CD4-positive, alpha-beta T cell (primary cell): ENCODE results near the gene SLC50A1. TPM values are rescaled to one million over a fixed set of nuclear protein-coding genes. Genes with fewer than 3 reads are reported as not detected.

Experiments
- ATAC-seq: fragments of 200-7000 bp; cut with Tn5 transposase; one replicate; pipeline ENCODE4 v1.10.0; 2022; ENCODE audit warnings: mild to moderate bottlenecking; ENCODE audit not compliant: poor library complexity
- CTCF ChIA-PET: fragments of 350-600 bp; sonication (Branson Sonifier 250); formaldehyde crosslinking; loops from one replicate; lab custom pipeline; 2021; ENCODE audit warnings: antibody characterized with exemption, inconsistent platforms; lab: Charles Lee
- POLR2A ChIA-PET: fragments of 350-600 bp; sonication (Branson Sonifier 250); formaldehyde crosslinking; loops from one replicate; lab custom pipeline; 2021; ENCODE audit warnings: antibody characterized with exemption, inconsistent platforms; lab: Charles Lee
- DNase-seq, 14 experiments: peaks; one replicate each; pipeline ENCODE4 v3.0.0-alpha.2; 2013 to 2020; ENCODE audit warnings: mixed read lengths in 2 of 14
- H3K27ac ChIP-seq, 2 donors: one replicate each; pipeline versions ENCODE4 v1.5.1 to v1.7.0; 2013; ENCODE audit warnings: low read length in 2 of 2, low read depth in 1 of 2, mild to moderate bottlenecking in 1 of 2
- H3K27me3 ChIP-seq, 2 experiments: 1 replicate in 1 of 2; 2 replicates in 1 of 2; pipeline versions ENCODE4 v1.6.1 to v1.7.0; 2013; ENCODE audit warnings: low read length in 2 of 2, control low read depth in 1 of 2, mild to moderate bottlenecking in 1 of 2, moderate library complexity in 1 of 2; ENCODE audit not compliant: insufficient read depth in 2 of 2, control insufficient read depth in 1 of 2
- H3K36me3 ChIP-seq: one replicate; pipeline ENCODE4 v1.6.1; 2013; ENCODE audit warnings: low read length, control low read depth; ENCODE audit not compliant: insufficient read depth
- H3K4me1 ChIP-seq: one replicate; pipeline ENCODE4 v1.6.1; 2013; ENCODE audit warnings: low read length, control low read depth; ENCODE audit not compliant: insufficient read depth
- H3K4me3 ChIP-seq: one replicate; pipeline ENCODE4 v1.5.1; 2013; ENCODE audit warnings: mild to moderate bottlenecking, low read length, moderate library complexity
- H3K9me3 ChIP-seq, 2 experiments: 1 replicate in 1 of 2; 2 replicates in 1 of 2; pipeline versions ENCODE4 v1.6.1 to v1.7.0; 2013; ENCODE audit warnings: low read length in 2 of 2, mild to moderate bottlenecking in 2 of 2, control low read depth in 1 of 2, moderate library complexity in 1 of 2; ENCODE audit not compliant: control insufficient read depth in 1 of 2, insufficient read depth in 1 of 2
- H3K27ac Mint-ChIP-seq: one replicate; pipeline ENCODE4 v1.8.0; 2020; ENCODE audit warnings: mixed read lengths
- H3K27me3 Mint-ChIP-seq: one replicate; pipeline ENCODE4 v1.8.0; 2021; ENCODE audit warnings: mixed read lengths
- H3K36me3 Mint-ChIP-seq: one replicate; pipeline ENCODE4 v1.8.0; 2021; ENCODE audit warnings: low read depth, mixed read lengths
- H3K4me1 Mint-ChIP-seq: one replicate; pipeline ENCODE4 v1.8.0; 2021; ENCODE audit warnings: low read depth, mixed read lengths
- H3K4me3 Mint-ChIP-seq: one replicate; pipeline ENCODE4 v1.8.0; 2020; ENCODE audit warnings: mild to moderate bottlenecking, mixed read lengths
- H3K9me3 Mint-ChIP-seq: one replicate; pipeline ENCODE4 v1.8.0; 2020; ENCODE audit warnings: mixed read lengths
- intact Hi-C, 2 experiments: fragments of 100-400 bp; cut with DNase I in 1 of 2; cut with micrococcal nuclease in 1 of 2; formaldehyde crosslinking; loops; one replicate each; pipeline versions ENCODE4 v1.15.1 to v1.9.0; 2023 to 2025; cut with DNase I, micrococcal nuclease
- polyA plus RNA-seq, 2 donors: library from polyadenylated mRNA; unstranded; fragments of 120-200 nt; gene quantifications; one replicate each; pipeline ENCODE4 v1.2.1, GENCODE V29; 2013
- total RNA-seq, 174 experiments: library from RNA in 2 of 174; stranded (reverse) in 2 of 174; gene quantifications; one replicate each; pipeline ENCODE4 v1.2.3 and lab custom pipeline; 2021 to 2026
- TF ChIP-seq, protein P1 (sequence below): fragments of 200-600 bp; IDR thresholded peaks from one replicate; pipeline ENCODE4 v1.8.0; 2022; ENCODE audit warnings: antibody characterized with exemption, mild to moderate bottlenecking

The SLC50A1 gene
- total RNA-seq, result 10 to 100 TPM; 10.2 to 12.5 TPM
- 26.5 TPM for polyA plus RNA-seq (2013, experiment 1 of 2)
- polyA plus RNA-seq (2013, experiment 2 of 2), result 26.6 TPM
- total RNA-seq (lab: John Stamatoyannopoulos, UW), result 8.3 to 74.7 (median 20.2) reads per million in 172 experiments

DNA sequence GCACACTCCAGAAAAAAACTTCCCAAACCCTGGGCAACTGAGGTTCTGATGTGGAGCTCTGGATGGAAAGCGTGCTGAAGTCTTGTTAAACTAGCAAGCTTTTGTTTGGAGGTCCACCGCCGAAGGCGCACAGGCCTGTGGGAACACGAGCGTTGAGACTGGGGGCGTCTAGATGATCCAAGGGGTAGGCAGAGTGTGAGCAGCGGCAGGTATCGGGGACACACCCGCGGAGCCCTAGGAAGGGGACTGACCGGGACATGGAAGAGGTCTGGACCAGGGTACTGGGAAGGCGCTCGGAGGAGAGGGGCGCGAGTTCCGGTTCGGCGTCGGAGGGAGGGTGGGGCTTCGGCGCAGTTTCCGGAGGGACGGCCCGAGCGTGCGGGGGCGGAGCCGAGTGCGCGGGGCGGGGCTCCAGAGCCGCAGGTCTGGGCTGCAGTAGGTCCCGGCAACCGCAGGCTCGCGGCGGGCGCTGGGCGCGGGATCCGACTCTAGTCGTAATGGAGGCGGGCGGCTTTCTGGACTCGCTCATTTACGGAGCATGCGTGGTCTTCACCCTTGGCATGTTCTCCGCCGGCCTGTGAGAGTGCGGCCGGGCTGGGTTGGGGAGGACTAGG lies at the start of gene SLC50A1:
Gene SLC50A1 (plus strand): TSS at position 438 of the 614 bp plus-strand sequence. CDS start 60 bp downstream, at position 498.
- peak within 1 kb of the TSS; percentile 98 for H3K27ac Mint-ChIP-seq
- Histone ChIP-seq H3K4me1 (peaks cover 47% of the 10 kb centered on the region), H3K9me3 (no peaks in the 10 kb centered on the region), H3K27ac (peak within 1 kb of the TSS; percentile 98 to 99), H3K27me3 (no peaks in the 10 kb centered on the region), H3K4me3 (peak within 1 kb of the TSS; percentile 97), H3K36me3 (peaks cover 7% of the 10 kb centered on the region)
- intact Hi-C loops, result loop anchor here in 1 of 2 experiments (5.0 kb wide), 1 partner anchor 72 kb away; the partner anchor contains the start of genes MTX1 and THBS3
- POLR2A ChIA-PET, result interaction anchor here (0.6 to 2.3 kb wide), 6 partner anchors 9 to 124 kb away, joined by 3 to 10 read pairs (median 4); partner anchors contain the start of gene KRTCAP2
- CTCF ChIA-PET, result interaction anchor here (0.5 to 2.0 kb wide), 7 partner anchors 32 to 873 kb away, joined by 3 to 7 read pairs (median 4); partner anchors contain the start of gene THBS3
- TF ChIP-seq, protein P1, sequence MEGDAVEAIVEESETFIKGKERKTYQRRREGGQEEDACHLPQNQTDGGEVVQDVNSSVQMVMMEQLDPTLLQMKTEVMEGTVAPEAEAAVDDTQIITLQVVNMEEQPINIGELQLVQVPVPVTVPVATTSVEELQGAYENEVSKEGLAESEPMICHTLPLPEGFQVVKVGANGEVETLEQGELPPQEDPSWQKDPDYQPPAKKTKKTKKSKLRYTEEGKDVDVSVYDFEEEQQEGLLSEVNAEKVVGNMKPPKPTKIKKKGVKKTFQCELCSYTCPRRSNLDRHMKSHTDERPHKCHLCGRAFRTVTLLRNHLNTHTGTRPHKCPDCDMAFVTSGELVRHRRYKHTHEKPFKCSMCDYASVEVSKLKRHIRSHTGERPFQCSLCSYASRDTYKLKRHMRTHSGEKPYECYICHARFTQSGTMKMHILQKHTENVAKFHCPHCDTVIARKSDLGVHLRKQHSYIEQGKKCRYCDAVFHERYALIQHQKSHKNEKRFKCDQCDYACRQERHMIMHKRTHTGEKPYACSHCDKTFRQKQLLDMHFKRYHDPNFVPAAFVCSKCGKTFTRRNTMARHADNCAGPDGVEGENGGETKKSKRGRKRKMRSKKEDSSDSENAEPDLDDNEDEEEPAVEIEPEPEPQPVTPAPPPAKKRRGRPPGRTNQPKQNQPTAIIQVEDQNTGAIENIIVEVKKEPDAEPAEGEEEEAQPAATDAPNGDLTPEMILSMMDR, result no peak
- H3K36me3 Mint-ChIP-seq, result peaks cover 45% of the 10 kb centered on the region
- H3K9me3 Mint-ChIP-seq, result no peaks in the 10 kb centered on the region
- H3K4me1 Mint-ChIP-seq, result peaks cover 54% of the 10 kb centered on the region
- peak; percentile 83 to 97 (median 89) for DNase-seq
- H3K4me3 Mint-ChIP-seq, result peak within 1 kb of the TSS; percentile 95
- peak; percentile 85 for ATAC-seq
- H3K27me3 Mint-ChIP-seq, result peaks cover 3% of the 10 kb centered on the region

DNA sequence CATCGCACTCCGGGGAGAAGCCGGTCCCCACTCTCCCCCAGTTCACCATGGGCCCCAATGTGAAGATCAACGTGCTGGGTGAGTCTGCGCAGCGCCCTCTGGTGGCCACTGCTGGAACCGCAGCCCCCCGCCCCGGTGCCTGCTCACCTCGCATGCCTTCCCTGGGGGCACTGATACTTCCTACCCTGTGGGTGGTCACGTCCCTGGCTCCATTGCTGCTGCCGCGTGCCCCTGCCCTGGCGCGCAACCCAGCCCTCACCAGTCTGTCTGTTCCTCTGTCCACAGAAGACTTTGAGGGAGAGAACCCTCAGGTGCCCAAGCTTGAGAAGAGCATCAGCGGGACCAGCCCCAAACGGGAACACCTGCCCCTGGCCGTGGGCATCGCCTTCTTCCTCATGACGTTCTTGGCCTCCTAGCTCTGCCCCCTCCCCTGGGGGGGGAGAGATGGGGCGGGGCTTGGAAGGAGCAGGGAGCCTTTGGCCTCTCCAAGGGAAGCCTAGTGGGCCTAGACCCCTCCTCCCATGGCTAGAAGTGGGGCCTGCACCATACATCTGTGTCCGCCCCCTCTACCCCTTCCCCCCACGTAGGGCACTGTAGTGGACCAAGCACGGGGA lies 49.4 kb upstream of the SLC50A1 start:
- DNase-seq (peak; percentile 69 to 91 (median 78)), ATAC-seq (peak; percentile 19)
- Histone ChIP-seq H3K9me3 (peaks cover 0 to 15% of the 10 kb centered on the region in 2 experiments), H3K4me1 (peaks cover 57% of the 10 kb centered on the region), H3K27me3 (peaks cover 29 to 32% of the 10 kb centered on the region in 2 experiments), H3K36me3 (no peaks in the 10 kb centered on the region), H3K27ac (no peak overlapping the region), H3K4me3 (peak overlapping the region; percentile 92)
- H3K4me3 Mint-ChIP-seq, result peak overlapping the region; percentile 83
- H3K27me3 Mint-ChIP-seq, result peaks cover 33% of the 10 kb centered on the region
- intact Hi-C loops, result loop anchor here (2.0 to 10.0 kb wide), 6 partner anchors 45 to 761 kb away; partner anchors contain the start of genes AQP10 (in 1 of the 2), ATP8B2 (in 1 of the 2), IL6R (in 1 of the 2) and PBXIP1 (in 1 of the 2)
- ChIA-PET CTCF (interaction anchor here (0.6 to 3.0 kb wide), 10 partner anchors 8 to 606 kb away, joined by 3 to 78 read pairs (median 5); partner anchors contain the start of genes EFNA4 and KRTCAP2), POLR2A (interaction anchor here (0.9 to 2.2 kb wide), 5 partner anchors 16 to 527 kb away, joined by 3 to 17 read pairs (median 9); partner anchors contain the start of genes ADAM15, KRTCAP2 and TRIM46)
- TF ChIP-seq, protein P1, result peak; percentile 99
- H3K27ac Mint-ChIP-seq, result peak overlapping the region; percentile 82
- H3K4me1 Mint-ChIP-seq, result peaks cover 48% of the 10 kb centered on the region
- H3K36me3 Mint-ChIP-seq, result peaks cover 3% of the 10 kb centered on the region
- H3K9me3 Mint-ChIP-seq, result no peaks in the 10 kb centered on the region
